Upper lobe of left lung (tissue), 6 donors: ENCODE measurements around the gene RNU6-9. TPM values are rescaled to one million over a fixed set of nuclear protein-coding genes. Genes with fewer than 3 reads are reported as not detected.
A peak's percentile ranks its signal among the peaks of the same experiment; 100 is the strongest.

Experiments
- ATAC-seq, 2 donors: fragments of 200-7000 bp; cut with Tn5 transposase; one replicate each; pipeline ENCODE4 v1.9.1; 2022; ENCODE audit warnings: mild to moderate bottlenecking in 2 of 2, moderate library complexity in 2 of 2; ENCODE audit not compliant: low FRiP score in 2 of 2
- DNase-seq, 2 donors: peaks; one replicate each; pipeline ENCODE4 v3.0.0-alpha.2; 2019 to 2020
- H3K27ac ChIP-seq, 4 donors: fragments of 200-600 bp; sonication (generic); one replicate each; pipeline ENCODE4 v1.5.1; 2016 to 2019
- H3K27me3 ChIP-seq, 4 donors: fragments of 200-600 bp; sonication (generic); one replicate each; pipeline ENCODE4 v1.5.1; 2017 to 2019
- H3K36me3 ChIP-seq, 4 donors: fragments of 200-600 bp; sonication (generic); one replicate each; pipeline ENCODE4 v1.5.1; 2016 to 2019
- H3K4me1 ChIP-seq, 4 donors: fragments of 200-600 bp; sonication (generic); one replicate each; pipeline ENCODE4 v1.5.1; 2018 to 2019
- H3K4me3 ChIP-seq, 4 donors: fragments of 200-600 bp; sonication (generic); one replicate each; pipeline ENCODE4 v1.5.1; 2017 to 2019; ENCODE audit warnings: mild to moderate bottlenecking in 2 of 4, moderate library complexity in 1 of 4
- H3K9me3 ChIP-seq, 4 donors: fragments of 200-600 bp; sonication (generic); one replicate each; pipeline ENCODE4 v1.5.1; 2018 to 2019
- EP300 ChIP-seq, 4 donors: sonication (generic); formaldehyde crosslinking; IDR thresholded peaks; one replicate each; pipeline ENCODE4 v1.5.1; 2017; ENCODE audit warnings: antibody characterized with exemption in 4 of 4, control low read depth in 2 of 4
- POLR2A ChIP-seq, 4 donors: fragments of 450-650 bp; IDR thresholded peaks; one replicate each; pipeline ENCODE4 v1.5.1; 2016 to 2017; ENCODE audit warnings: antibody characterized with exemption in 4 of 4, mild to moderate bottlenecking in 2 of 4
- POLR2AphosphoS5 ChIP-seq, 2 donors: sonication (generic); formaldehyde crosslinking; IDR thresholded peaks; one replicate each; pipeline ENCODE4 v1.5.1; 2017; ENCODE audit warnings: antibody characterized with exemption in 2 of 2
- WGBS, 2 donors: methylation state at CpG; one replicate each; pipeline ENCODE4 v1.1.5; 2017 to 2018; 5-methylcytosine and 5-hydroxymethylcytosine counted together
- total RNA-seq, 6 donors: library from RNA; depleted of rRNA in 4 of 6; stranded (reverse); fragments of >200 nt in 4 of 6; gene quantifications; one replicate each; pipeline versions ENCODE4 v1.1.0 to v1.2.1, GENCODE V29; 2016 to 2021
- TF ChIP-seq, protein P1 (sequence below), 6 experiments: fragments of 450-650 bp in 4 of 6; fragments of 200-600 bp in 2 of 6; sonication (generic) in 2 of 6; IDR thresholded peaks; one replicate each; pipeline ENCODE4 v1.5.1; 2016 to 2019; ENCODE audit warnings: antibody characterized with exemption in 6 of 6
- donor health status: DM: no; HTN: no; CAD: no; lungs with moderate emphysema.
- donor health status: DM: no; HTN: yes; CAD: no; lungs with severe emphysema.

Gene RNU6-9
- total RNA-seq, 6 donors from 2014 or later = not detected

DNA sequence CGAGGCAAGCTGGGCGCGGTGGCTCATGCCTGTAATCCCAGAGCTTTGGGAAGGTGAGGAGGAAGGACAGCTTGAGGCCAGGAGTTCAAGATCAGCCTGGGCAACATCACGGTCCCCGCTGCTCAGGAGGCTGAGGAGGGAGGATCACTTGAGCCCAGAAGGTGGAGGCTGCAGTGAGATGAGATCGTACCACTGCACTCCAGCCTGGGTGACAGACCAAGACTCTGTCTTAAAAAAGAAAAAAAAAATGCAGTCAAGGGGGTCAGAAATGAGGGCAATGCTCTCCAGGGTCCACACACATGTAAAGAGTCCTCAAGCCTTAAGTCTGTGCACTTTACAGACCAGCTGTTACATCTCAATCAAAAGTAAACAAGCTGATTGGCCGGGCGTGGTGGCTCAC lies 11.3 kb downstream of the RNU6-9 start:
- no peak for ATAC-seq

DNA sequence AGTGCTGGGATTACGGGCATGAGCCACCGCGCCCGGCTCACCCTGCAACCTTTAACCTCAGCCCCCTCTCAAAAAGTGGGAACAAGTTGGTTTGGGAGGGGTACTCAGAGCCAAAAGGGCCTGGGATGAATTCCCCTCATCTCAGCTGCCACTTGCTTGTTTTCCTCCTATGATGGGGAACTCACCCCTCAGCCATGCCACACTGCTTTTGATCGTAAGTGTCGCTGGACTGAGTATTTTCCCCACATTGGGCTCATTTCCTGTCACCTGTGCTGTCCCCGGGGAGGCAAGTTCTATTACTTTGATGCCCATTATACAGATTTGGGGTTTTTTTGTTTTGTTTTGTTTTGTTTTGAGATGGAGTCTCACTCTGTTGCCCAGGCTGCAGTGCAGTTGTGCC lies 13.2 kb downstream of the RNU6-9 start:
- peaks cover 0 to 7% (median 5%) of the 10 kb centered on the region in 4 donors for H3K36me3 ChIP-seq
- H3K27ac ChIP-seq = no peak overlapping the region
- H3K4me3 ChIP-seq = no peak overlapping the region
- H3K9me3 ChIP-seq = no peaks in the 10 kb centered on the region
- peaks cover 9 to 20% (median 18%) of the 10 kb centered on the region in 4 donors for H3K4me1 ChIP-seq
- H3K27me3 ChIP-seq = no peaks in the 10 kb centered on the region
- no peak for TF ChIP-seq POLR2A (IDR thresholded peaks at IDR 0.05)
- TF ChIP-seq, protein P1, sequence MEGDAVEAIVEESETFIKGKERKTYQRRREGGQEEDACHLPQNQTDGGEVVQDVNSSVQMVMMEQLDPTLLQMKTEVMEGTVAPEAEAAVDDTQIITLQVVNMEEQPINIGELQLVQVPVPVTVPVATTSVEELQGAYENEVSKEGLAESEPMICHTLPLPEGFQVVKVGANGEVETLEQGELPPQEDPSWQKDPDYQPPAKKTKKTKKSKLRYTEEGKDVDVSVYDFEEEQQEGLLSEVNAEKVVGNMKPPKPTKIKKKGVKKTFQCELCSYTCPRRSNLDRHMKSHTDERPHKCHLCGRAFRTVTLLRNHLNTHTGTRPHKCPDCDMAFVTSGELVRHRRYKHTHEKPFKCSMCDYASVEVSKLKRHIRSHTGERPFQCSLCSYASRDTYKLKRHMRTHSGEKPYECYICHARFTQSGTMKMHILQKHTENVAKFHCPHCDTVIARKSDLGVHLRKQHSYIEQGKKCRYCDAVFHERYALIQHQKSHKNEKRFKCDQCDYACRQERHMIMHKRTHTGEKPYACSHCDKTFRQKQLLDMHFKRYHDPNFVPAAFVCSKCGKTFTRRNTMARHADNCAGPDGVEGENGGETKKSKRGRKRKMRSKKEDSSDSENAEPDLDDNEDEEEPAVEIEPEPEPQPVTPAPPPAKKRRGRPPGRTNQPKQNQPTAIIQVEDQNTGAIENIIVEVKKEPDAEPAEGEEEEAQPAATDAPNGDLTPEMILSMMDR (IDR thresholded peaks at IDR 0.05) = no peak
- TF ChIP-seq POLR2AphosphoS5 (IDR thresholded peaks at IDR 0.05) = no peak
- TF ChIP-seq EP300 (IDR thresholded peaks at IDR 0.05) = no peak
- DNase-seq (peak in 1 of 2 donors; percentile 34), ATAC-seq (no peak)
- 84 to 89% methylated on average over 7 of the region's 7 CpGs for WGBS, 2 donors

More for the DNA sequence above, 11.3 kb downstream of the RNU6-9 start:
- Histone ChIP-seq H3K4me3 (no peak overlapping the region), H3K27ac (no peak overlapping the region), H3K27me3 (no peaks in the 10 kb centered on the region), H3K9me3 (no peaks in the 10 kb centered on the region), H3K36me3 (peaks cover 0 to 17% (median 13%) of the 10 kb centered on the region in 4 donors), H3K4me1 (peaks cover 8 to 12% (median 12%) of the 10 kb centered on the region in 4 donors)
- TF ChIP-seq EP300 (IDR thresholded peaks at IDR 0.05) = no peak
- TF ChIP-seq, protein P1 (IDR thresholded peaks at IDR 0.05) = no peak
- TF ChIP-seq POLR2AphosphoS5 (IDR thresholded peaks at IDR 0.05) = no peak
- TF ChIP-seq POLR2A (IDR thresholded peaks at IDR 0.05) = no peak
- DNase-seq = no peak
- WGBS, 2 donors = 84 to 89% methylated on average over 8 of the region's 8 CpGs

DNA sequence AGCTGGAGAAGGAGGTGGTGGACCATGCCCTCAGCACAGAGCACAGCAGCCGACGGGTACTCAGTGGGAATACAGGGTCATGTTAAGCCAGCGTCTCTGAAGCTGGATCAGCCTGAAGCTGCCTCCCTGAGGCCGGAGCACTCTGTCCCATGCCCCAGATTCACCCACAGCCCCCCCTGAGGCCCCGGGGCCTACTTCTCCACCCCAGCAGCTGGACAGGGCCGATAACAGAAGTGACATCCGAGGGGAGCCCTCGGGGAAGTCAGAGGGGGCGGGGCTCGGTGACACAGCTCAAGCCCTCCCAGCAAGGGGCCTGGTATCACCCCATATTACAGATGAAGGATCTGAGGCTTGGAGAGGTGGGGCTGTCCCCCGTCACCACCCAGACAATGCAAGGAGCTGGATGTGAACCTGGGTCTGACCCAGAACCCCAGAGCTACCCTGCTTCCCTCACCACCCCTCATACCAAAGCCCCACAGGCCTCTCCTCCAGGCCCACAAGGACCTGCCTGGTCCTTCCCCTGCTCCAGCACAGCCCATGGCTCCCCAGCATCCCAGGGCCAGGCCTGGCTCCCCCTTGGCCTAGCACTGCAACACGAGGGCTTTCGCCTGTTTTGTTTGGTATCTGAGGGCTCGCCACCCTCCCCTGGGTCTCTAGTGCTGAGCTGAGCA lies 14.0 kb downstream of the RNU6-9 start:
- H3K9me3 ChIP-seq = no peaks in the 10 kb centered on the region
- 81 to 96% methylated on average over 3 to 14 of the region's 14 CpGs for WGBS, 2 donors
- ATAC-seq (no peak), DNase-seq (peak; percentile 45 to 58)
- H3K27me3 ChIP-seq = no peaks in the 10 kb centered on the region
- H3K27ac ChIP-seq = peak overlapping the region; percentile 4 to 91 (median 76)
- H3K4me3 ChIP-seq = no peak overlapping the region
- peaks cover 9 to 24% (median 21%) of the 10 kb centered on the region in 4 donors for H3K4me1 ChIP-seq
- no peaks in the 10 kb centered on the region for H3K36me3 ChIP-seq
- TF ChIP-seq, protein P1 (IDR thresholded peaks at IDR 0.05) = no peak
- TF ChIP-seq POLR2A (IDR thresholded peaks at IDR 0.05) (no peak), EP300 (IDR thresholded peaks at IDR 0.05) (no peak), POLR2AphosphoS5 (IDR thresholded peaks at IDR 0.05) (no peak)

DNA sequence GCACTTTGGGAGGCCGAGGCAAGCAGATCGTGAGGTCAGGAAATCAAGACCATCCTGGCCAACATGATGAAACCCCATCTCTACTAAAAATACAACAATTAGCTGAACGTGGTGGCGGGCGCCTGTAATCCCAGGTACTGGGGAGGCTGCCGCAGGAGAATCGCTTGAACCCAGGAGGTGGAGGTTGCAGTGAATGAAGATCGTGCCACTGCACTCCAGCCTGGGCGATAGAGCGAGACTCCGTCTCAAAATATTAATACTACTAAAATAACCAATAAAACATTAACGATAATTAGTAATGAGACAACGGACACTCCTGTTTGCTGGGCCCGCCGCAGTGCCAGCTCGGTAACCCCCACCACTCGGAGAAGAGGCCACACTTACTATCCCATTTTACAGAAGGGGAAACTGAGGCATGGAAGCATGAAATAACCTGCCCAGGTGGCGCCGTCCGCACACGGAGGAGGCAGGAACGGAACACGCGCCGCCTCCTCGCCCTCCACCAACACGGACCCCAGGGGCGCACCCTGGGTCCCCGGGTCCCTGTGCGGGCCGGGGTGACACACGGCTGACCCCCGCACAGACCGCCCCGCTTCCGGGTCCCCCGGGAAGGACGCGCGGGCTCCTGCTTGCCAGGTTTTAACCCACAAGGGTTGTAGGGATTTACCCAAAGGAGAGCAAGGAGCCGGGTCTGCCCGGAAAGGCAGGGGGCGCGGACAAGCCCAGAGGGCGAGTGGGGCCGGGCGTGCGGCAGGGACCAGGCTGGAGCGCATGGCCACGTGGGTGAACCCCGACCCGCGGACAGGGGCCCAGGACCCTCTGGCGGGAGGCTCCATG lies 18.1 kb downstream of the RNU6-9 start:
- H3K4me3 ChIP-seq = peak overlapping the region in 2 of 4 donors; percentile 82 to 97

More for the DNA sequence above, 18.1 kb downstream of the RNU6-9 start:
- H3K9me3 ChIP-seq = no peaks in the 10 kb centered on the region
- WGBS, 2 donors = 87 to 93% methylated on average over 47 to 54 of the region's 54 CpGs
- peak overlapping the region in 2 of 4 donors; percentile 98 to 100 for H3K27ac ChIP-seq
- TF ChIP-seq POLR2A (IDR thresholded peaks at IDR 0.05) = no peak
- TF ChIP-seq, protein P1 (IDR thresholded peaks at IDR 0.05) = no peak
- no peak for TF ChIP-seq POLR2AphosphoS5 (IDR thresholded peaks at IDR 0.05)
- TF ChIP-seq EP300 (IDR thresholded peaks at IDR 0.05) = no peak
- H3K4me1 ChIP-seq = peaks cover 13 to 29% (median 26%) of the 10 kb centered on the region in 4 donors
- H3K27me3 ChIP-seq = peaks cover 0 to under 1% (median 0%) of the 10 kb centered on the region in 4 donors
- peak in 1 of 2 donors; percentile 83 for DNase-seq
- H3K36me3 ChIP-seq = no peaks in the 10 kb centered on the region
- no peak for ATAC-seq
